Transverse colon (tissue), 4 donors: Measurements from ENCODE around the gene CIZ1. TPM values are rescaled to one million over a fixed set of nuclear protein-coding genes. Genes with fewer than 3 reads are reported as not detected.

Experiments
- DNase-seq: peaks from one replicate; pipeline ENCODE4 v3.0.0-alpha.2; 2019
- H3K27ac ChIP-seq, 4 donors: fragments of 200-600 bp; sonication (generic); 2 replicates each; pipeline ENCODE4 v1.5.1; 2016 to 2018; ENCODE audit warnings: inconsistent platforms in 4 of 4
- H3K27me3 ChIP-seq: fragments of 200-600 bp; sonication (generic); 2 replicates; pipeline ENCODE4 v1.5.1; 2017; ENCODE audit warnings: inconsistent platforms
- H3K36me3 ChIP-seq, 4 donors: fragments of 200-600 bp; sonication (generic); 2 replicates each; pipeline ENCODE4 v1.5.1; 2017 to 2019; ENCODE audit warnings: inconsistent platforms in 4 of 4
- H3K4me1 ChIP-seq, 4 donors: fragments of 200-600 bp; sonication (generic); 2 replicates each; pipeline ENCODE4 v1.5.1; 2017 to 2020; ENCODE audit warnings: inconsistent platforms in 4 of 4
- H3K4me3 ChIP-seq, 4 donors: fragments of 200-600 bp; sonication (generic); 1 replicate in 1 of 4; 2 replicates in 3 of 4; pipeline versions ENCODE4 v1.5.1 to v1.6.1; 2017 to 2019; ENCODE audit warnings: inconsistent platforms in 4 of 4
- H3K9me3 ChIP-seq, 2 donors: fragments of 200-600 bp; sonication (generic); 2 replicates each; pipeline ENCODE4 v1.5.1; 2017 to 2019; ENCODE audit warnings: inconsistent platforms in 2 of 2
- CTCF ChIP-seq, 5 experiments: fragments of 200-600 bp in 3 of 5; fragments of 450-650 bp in 2 of 5; sonication (generic) in 3 of 5; IDR thresholded peaks; 1 replicate in 2 of 5; 2 replicates in 3 of 5; pipeline ENCODE4 v1.5.1; 2016 to 2017; ENCODE audit warnings: antibody characterized with exemption in 5 of 5, inconsistent platforms in 3 of 5, mild to moderate bottlenecking in 2 of 5, moderate library complexity in 1 of 5
- EP300 ChIP-seq: sonication (generic); formaldehyde crosslinking; IDR thresholded peaks from one replicate; pipeline ENCODE4 v1.6.1; 2017; ENCODE audit warnings: antibody characterized with exemption, low read depth
- POLR2A ChIP-seq: fragments of 450-650 bp; IDR thresholded peaks from one replicate; pipeline ENCODE4 v1.6.1; 2016; ENCODE audit warnings: antibody characterized with exemption, mild to moderate bottlenecking, moderate library complexity
- POLR2AphosphoS5 ChIP-seq, 3 donors: sonication (generic); formaldehyde crosslinking; IDR thresholded peaks; one replicate each; pipeline ENCODE4 v1.6.1; 2016; ENCODE audit warnings: antibody characterized with exemption in 3 of 3
- WGBS, 2 donors: methylation state at CpG; one replicate each; pipeline ENCODE4 v1.1.5; 2018; ENCODE audit warnings: low coverage in 1 of 2; 5-methylcytosine and 5-hydroxymethylcytosine counted together
- in situ Hi-C, 4 donors: fragments of 200-750 bp; cut with MboI; loops; one replicate each; pipeline versions ENCODE4 v1.15.0 to v1.15.1; 2017; ENCODE audit warnings: low sequenced_read_pairs in 3 of 4, low pct_ligation_motif_present in 1 of 4, low pct_unique_long_range_greater_than_20kb in 1 of 4
- intact Hi-C: fragments of 100-400 bp; cut with DNase I; formaldehyde crosslinking; loops from one replicate; pipeline ENCODE4 v1.15.1; 2023; ENCODE audit warnings: low total_unique reads
- total RNA-seq, 4 donors: library from RNA; depleted of rRNA; stranded (reverse); fragments of >200 nt; gene quantifications; one replicate each; pipeline ENCODE4 v1.1.0, GENCODE V29; 2016

Gene CIZ1
- total RNA-seq, 4 donors from 2014 or later: 59.9 to 211 (median 73.0) TPM

GRCh38 chr9:128167209-128167608, 24.2 kb downstream of the CIZ1 start:
- 98% methylated on average over 4 of the region's 4 CpGs; no CpG with 5 or more reads in 1 of the 2 donors for WGBS, 2 donors
- in situ Hi-C loops (no loop called here), intact Hi-C loops (no loop called here)
- H3K4me1 ChIP-seq: no peaks in the 10 kb centered on the region
- H3K36me3 ChIP-seq: peaks cover 0 to 41% (median 20%) of the 10 kb centered on the region in 4 donors
- no peaks in the 10 kb centered on the region for H3K27me3 ChIP-seq
- no peak for DNase-seq
- H3K9me3 ChIP-seq: no peaks in the 10 kb centered on the region
- TF ChIP-seq CTCF (IDR thresholded peaks at IDR 0.05): no peak
- TF ChIP-seq POLR2A: no peak
- no peak for TF ChIP-seq EP300
- H3K4me3 ChIP-seq: no peak overlapping the region
- H3K27ac ChIP-seq: no peak overlapping the region

- intact Hi-C loops (no loop called here), in situ Hi-C loops (no loop called here)
- 97 to 100% methylated on average over 1 to 18 of the region's 18 CpGs for WGBS, 2 donors
These were observed 25.2 kb downstream of the CIZ1 start for GRCh38 chr9:128166169-128166568.

GRCh38 chr9:128164307-128164885, 27.0 kb downstream of the CIZ1 start:
- Histone ChIP-seq H3K27ac (no peak overlapping the region), H3K4me1 (peaks cover 0 to 11% (median 7%) of the 10 kb centered on the region in 4 donors), H3K27me3 (no peaks in the 10 kb centered on the region), H3K9me3 (no peaks in the 10 kb centered on the region), H3K4me3 (no peak overlapping the region), H3K36me3 (peaks cover 0 to 36% (median 14%) of the 10 kb centered on the region in 4 donors)
- DNase-seq: no peak
- intact Hi-C loops (no loop called here), in situ Hi-C loops (no loop called here)
- WGBS, 2 donors: 83 to 100% methylated on average over 4 to 14 of the region's 14 CpGs
- TF ChIP-seq EP300: no peak
- no peak for TF ChIP-seq POLR2A
- TF ChIP-seq POLR2AphosphoS5 (IDR thresholded peaks at IDR 0.05): no peak
- no peak for TF ChIP-seq CTCF (IDR thresholded peaks at IDR 0.05)

More at GRCh38 chr9:128166169-128166568, 25.2 kb downstream of the CIZ1 start:
- TF ChIP-seq POLR2AphosphoS5 (IDR thresholded peaks at IDR 0.05) (no peak), EP300 (no peak), POLR2A (no peak), CTCF (IDR thresholded peaks at IDR 0.05) (no peak)
- DNase-seq: no peak
- Histone ChIP-seq H3K27me3 (no peaks in the 10 kb centered on the region), H3K27ac (no peak overlapping the region), H3K4me3 (no peak overlapping the region), H3K4me1 (peaks cover 0 to 3% (median 1%) of the 10 kb centered on the region in 4 donors), H3K36me3 (peaks cover 0 to 41% (median 20%) of the 10 kb centered on the region in 4 donors), H3K9me3 (no peaks in the 10 kb centered on the region)

- peaks cover 0 to 17% (median 11%) of the 10 kb centered on the region in 4 donors for H3K4me1 ChIP-seq
- intact Hi-C loops (no loop called here), in situ Hi-C loops (no loop called here)
- no peak overlapping the region for H3K4me3 ChIP-seq
- no peak overlapping the region for H3K27ac ChIP-seq
- TF ChIP-seq CTCF (IDR thresholded peaks at IDR 0.05) (no peak), POLR2AphosphoS5 (IDR thresholded peaks at IDR 0.05) (no peak), POLR2A (no peak), EP300 (no peak)
- no peaks in the 10 kb centered on the region for H3K9me3 ChIP-seq
- no peak for DNase-seq
- H3K27me3 ChIP-seq: no peaks in the 10 kb centered on the region
- WGBS, 2 donors: 88% methylated on average over 8 of the region's 10 CpGs; no CpG with 5 or more reads in 1 of the 2 donors
- H3K36me3 ChIP-seq: peaks cover 0 to 29% (median 11%) of the 10 kb centered on the region in 4 donors
These were observed 27.7 kb downstream of the CIZ1 start for GRCh38 chr9:128163523-128164306.
